ENCODE results near the gene WNT7A. TPM values are rescaled to one million over a fixed set of nuclear protein-coding genes. Genes with fewer than 3 reads are reported as not detected.

Gene WNT7A
- total RNA-seq, 1 donor from 2014 or later, result 10.3 TPM

DNA sequence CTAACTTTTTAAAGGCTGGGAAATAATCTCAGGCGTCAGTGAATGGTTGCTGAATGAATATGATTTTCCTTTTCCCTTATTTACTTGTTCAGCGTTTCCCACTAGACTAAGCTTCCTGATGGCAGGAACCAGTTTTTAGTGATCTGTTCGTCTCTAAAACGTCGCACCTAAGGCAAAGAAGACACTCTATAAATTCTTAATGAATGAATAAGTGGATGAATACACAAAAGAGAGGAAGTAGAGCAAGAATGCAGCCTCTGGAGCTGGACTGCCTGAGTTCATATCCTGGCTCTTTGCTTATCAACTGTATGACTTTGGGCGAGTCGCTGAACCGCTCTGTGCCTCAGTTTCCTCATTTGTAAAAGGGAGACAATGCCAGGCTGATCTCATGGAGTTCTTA is 38.7 kb downstream of the WNT7A start:
- no peak for DNase-seq (ENCODE audit: low read depth)
- H3K4me3 ChIP-seq (ENCODE audit: low read depth, low read length), result no peak overlapping the region
- TF ChIP-seq, protein P1, sequence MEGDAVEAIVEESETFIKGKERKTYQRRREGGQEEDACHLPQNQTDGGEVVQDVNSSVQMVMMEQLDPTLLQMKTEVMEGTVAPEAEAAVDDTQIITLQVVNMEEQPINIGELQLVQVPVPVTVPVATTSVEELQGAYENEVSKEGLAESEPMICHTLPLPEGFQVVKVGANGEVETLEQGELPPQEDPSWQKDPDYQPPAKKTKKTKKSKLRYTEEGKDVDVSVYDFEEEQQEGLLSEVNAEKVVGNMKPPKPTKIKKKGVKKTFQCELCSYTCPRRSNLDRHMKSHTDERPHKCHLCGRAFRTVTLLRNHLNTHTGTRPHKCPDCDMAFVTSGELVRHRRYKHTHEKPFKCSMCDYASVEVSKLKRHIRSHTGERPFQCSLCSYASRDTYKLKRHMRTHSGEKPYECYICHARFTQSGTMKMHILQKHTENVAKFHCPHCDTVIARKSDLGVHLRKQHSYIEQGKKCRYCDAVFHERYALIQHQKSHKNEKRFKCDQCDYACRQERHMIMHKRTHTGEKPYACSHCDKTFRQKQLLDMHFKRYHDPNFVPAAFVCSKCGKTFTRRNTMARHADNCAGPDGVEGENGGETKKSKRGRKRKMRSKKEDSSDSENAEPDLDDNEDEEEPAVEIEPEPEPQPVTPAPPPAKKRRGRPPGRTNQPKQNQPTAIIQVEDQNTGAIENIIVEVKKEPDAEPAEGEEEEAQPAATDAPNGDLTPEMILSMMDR (conservative IDR thresholded peaks at IDR 0.05; ENCODE audit: low read depth, low read length), result no peak

DNA sequence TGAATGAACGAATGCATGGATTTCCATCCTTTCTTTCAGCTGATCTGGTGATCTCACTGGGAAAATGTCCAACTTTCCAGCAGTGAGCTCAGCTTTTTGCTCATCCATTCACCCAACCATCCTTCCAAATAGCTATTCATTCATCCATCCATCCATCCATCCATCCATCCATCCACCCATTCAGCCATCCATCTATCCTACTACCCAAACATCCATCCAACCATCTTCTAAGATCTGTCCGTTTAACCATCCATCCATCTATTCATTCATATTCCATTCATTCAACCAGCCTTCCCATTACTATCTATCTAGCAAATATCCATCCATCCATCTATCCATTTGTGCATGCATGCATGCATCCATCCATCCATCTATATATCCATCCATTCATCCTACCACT is 39.4 kb downstream of the WNT7A start:
- H3K4me3 ChIP-seq (ENCODE audit: low read depth, low read length), result no peak overlapping the region
- TF ChIP-seq, protein P1 (conservative IDR thresholded peaks at IDR 0.05; ENCODE audit: low read depth, low read length), result no peak
- no peak for DNase-seq (ENCODE audit: low read depth)

DNA sequence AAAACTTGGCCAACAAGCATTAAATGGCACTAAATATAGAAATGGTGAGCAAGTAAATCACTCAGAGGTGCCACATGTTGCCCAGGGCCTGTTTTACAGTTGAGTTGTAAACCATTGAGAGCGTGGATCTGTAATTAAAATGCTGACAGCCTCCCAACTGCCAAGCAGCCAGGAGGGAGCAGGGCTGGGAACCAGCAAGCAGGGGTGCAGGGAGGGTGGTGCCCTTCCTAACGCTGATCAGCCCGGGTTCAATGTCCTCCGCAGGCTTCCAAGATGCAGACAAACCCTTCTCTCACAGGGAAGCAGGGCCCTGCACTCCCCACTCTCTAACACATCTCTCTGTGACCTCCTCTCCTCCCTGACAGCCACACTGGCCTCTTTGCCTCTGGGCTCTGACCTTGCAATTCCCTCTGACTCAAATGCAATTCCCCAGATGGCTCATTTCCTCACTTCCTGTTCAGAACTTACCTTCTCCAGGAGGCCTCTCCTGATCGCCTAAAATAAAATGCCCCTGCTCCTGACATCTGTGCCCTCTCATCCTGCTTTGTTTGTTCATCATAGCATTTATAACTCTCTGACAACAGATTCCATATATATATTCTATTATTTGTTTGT is 40.0 kb downstream of the WNT7A start:
- H3K4me3 ChIP-seq (ENCODE audit: low read depth, low read length), result no peak overlapping the region
- DNase-seq (ENCODE audit: low read depth), result no peak
- TF ChIP-seq, protein P1 (conservative IDR thresholded peaks at IDR 0.05; ENCODE audit: low read depth, low read length), result no peak

DNA sequence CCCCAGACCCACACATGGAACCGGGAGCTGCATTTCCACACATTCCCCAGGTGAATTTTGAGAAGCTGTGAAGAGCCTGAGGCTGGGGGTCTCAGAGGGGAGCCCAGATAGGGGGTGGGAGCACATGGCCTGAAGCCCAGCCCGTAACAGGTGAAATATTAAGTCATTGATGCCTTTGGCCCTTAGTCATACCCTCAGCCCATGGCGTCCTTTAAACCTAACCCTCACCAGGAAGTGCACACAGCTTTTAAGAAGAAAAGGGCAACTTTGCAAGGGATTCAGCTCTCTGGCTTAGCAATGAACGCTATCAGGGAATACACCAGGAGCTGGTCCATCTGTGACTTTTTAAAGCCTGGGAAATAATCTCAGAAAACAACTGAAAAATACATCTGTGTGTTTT is 40.6 kb downstream of the WNT7A start:
- DNase-seq (ENCODE audit: low read depth), result no peak
- H3K4me3 ChIP-seq (ENCODE audit: low read depth, low read length), result no peak overlapping the region
- TF ChIP-seq, protein P1 (conservative IDR thresholded peaks at IDR 0.05; ENCODE audit: low read depth, low read length), result no peak

DNA sequence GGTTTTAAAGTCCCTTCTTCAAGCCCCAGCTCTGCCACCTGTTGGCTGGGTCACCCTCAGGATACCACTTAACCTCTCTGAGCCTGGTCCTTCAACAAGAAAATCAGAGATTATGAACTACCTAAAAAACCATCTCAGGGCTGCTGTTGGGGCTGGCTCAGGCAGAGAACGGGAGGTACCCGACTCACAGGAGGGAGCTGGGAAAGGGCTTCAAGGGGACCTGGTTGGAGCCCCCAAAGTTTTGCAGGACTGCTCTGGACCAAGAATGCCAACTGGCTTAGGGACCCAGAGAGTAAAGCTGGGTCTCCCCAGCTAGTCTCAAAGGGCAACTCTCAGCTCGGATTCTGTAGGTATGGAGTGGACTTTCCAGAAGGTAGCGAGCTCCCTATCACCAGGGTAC is 41.5 kb downstream of the WNT7A start:
- TF ChIP-seq, protein P1 (conservative IDR thresholded peaks at IDR 0.05; ENCODE audit: low read depth, low read length), result no peak
- no peak for DNase-seq (ENCODE audit: low read depth)
- H3K4me3 ChIP-seq (ENCODE audit: low read depth, low read length), result no peak overlapping the region

DNA sequence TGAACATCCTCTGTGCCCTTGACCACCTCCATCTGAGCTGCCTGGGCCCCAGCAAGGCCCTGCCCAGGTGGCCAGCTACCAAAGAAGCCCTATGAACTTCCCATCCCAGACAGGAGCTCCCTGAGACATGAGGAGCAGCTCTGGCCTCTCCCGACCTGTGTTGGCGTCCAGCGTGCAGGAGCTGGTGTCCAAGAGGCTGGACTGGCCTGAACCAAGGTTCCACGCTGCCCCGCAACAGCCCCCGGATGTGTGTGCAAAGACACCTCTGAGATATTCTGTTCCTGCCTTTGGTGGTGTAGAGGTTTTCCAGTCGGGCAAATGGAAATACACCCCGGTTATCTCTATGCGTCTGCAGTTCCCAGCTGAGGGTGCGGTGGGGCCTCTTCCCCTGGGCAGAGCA is 42.1 kb downstream of the WNT7A start:
- TF ChIP-seq, protein P1 (conservative IDR thresholded peaks at IDR 0.05; ENCODE audit: low read depth, low read length), result no peak
- DNase-seq (ENCODE audit: low read depth), result no peak
- no peak overlapping the region for H3K4me3 ChIP-seq (ENCODE audit: low read depth, low read length)

Data from epithelial cell of proximal tubule (primary cell).